GM11168 (cell line): ENCODE measurements around the gene MEGF11.

Source experiments
- in situ Hi-C: fragments of 300-500 bp; cut with MboI; formaldehyde crosslinking; loops from one replicate; pipeline ENCODE4 v1.12.0; 2022; ENCODE audit warnings: low sequenced_read_pairs; ENCODE audit not compliant: unreplicated experiment

The MEGF11 gene

GRCh38 chr15:66101715-66102395 is 151.7 kb downstream of the MEGF11 start:
- in situ Hi-C loops, result no loop called here

GRCh38 chr15:66100761-66101160 is 152.8 kb downstream of the MEGF11 start:
- in situ Hi-C loops, result no loop called here

DNA sequence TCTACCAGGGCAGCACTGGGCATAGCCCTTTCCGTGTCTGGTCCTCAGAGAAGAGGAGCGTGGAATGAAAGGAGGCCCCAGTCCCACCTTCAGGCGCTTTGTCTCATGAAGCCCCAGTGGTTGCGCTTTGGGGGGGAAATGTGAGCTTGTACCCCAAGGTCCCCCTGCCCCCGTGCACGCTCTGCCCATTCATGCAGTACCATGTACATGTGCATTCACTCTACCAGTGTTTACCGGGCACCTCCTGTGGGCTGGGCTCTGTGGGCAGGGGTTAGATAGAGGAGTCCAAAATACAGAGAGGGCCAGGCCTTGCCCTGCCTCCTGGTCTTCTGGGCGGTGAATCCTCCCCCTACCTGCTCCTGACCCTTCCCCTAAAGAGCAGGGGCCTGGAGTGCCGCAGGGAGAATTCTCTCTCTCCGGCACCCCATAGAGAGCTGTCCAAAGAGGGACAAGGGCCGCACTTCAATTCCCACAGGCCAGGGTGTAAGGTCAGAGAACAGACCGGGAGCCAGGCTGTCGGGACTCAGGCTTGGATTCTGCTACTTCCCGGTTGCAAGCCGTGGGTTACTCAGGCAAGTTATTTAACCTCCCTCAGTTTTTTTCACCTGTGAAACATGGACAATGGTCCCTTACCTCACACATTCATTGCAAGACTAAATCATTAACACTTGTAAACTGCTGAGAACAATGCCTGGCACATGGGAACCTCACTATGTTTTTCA is 153.4 kb downstream of the MEGF11 start:
- in situ Hi-C loops, result no loop called here

GRCh38 chr15:66098022-66098363 is 155.6 kb downstream of the MEGF11 start:
- in situ Hi-C loops, result no loop called here

DNA sequence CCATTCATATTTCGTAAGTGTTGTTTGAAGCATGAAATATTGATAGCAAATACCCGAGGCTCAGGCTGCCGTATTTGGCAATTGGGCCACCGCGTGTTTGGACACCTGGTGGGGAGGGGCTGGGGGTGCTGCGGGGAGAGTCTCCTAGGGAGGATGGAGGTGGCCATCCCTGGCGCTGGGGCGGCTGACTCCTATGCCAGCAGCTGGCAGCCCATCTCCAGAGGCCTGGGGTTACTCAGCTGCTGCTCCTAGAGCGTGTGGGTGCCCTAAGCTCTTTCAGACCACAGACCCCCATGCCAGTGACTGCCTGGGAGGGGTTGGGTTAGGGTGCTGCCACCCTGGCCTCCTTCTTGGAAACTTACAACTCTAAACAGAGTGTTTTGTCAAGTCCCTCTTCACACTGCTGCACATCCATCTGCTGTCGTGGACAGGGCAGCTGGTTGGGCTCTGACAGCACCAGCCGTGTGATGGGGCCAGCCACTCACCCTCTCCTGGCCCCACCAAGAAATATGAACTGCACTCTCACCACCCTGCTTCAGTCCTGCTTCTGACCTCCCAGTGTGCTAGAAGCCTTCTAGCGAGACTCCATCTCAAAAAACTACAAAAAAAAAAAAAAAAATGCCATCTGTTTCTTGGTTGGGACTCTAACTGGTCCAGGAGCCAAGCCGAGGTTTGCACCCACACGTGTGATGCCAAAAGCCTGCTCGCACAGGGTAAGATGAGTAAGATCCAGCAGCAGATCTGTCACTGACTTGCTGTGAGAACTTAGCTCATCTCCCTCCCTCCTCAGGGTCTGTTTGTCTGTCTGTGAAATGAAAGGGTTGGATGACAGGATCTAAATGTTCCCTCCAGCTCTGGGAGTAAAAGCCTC is 156.2 kb downstream of the MEGF11 start:
- in situ Hi-C loops, result no loop called here

- in situ Hi-C loops, result no loop called here
Observed at GRCh38 chr15:66096688-66097058, 156.9 kb downstream of the MEGF11 start.

DNA sequence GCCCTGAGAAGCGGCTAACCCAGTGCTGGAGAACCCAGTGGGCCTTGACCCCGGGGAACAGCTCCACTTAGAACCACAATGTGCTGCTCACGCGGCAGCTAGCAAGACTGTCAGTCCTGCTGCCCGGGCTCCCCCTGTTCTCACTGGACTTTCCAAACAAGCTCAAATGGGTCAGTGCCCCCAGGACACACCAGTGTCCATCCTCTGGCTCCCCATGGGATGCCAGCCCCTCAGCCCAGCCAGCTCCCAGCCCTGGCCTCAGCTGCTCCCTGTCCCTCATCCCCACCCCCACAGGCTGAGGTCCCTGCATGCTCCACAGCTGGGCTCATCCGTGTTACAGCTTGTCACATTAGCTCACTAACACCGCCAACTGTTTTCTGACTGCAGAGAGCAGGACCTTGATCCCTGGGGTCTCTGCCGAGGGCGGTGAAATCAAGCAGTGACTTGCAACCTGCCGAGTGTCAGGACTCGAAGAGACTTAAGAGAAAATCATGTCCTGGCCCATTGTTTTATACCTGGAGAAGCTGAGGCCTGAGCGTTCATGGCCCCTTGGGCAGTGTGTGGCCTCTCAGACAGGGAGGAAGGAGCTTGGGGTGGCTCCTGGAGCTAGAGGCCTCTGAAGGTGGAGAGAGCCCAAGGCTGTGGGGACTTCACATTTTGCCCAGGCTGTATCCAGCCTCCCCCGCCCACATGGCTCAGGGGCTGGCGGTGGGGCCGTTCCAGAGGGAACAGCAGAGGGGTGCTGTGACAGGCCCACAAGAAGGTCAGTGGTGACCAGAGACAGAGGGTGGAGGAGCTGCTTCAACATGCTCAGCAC is 157.5 kb downstream of the MEGF11 start:
- in situ Hi-C loops, result no loop called here

DNA sequence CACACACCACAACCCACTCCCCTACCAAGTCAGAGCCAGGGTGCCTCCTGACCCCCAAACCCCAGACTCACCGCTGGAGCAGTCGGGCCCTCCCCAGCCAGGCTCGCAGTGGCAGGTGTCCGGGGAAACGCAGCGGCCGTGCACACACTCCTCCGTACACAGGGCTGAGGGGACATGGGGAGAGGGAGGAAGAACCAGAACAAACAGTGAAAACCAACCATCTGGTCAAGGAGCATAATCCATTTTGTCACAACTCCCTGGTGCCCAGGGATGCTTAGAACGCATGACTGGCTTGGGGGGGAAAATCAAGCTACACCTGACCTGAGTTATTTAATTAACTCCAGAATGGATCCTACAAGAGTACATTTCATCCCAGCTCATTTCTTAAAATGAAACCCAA is 159.2 kb downstream of the MEGF11 start:
- in situ Hi-C loops, result no loop called here

DNA sequence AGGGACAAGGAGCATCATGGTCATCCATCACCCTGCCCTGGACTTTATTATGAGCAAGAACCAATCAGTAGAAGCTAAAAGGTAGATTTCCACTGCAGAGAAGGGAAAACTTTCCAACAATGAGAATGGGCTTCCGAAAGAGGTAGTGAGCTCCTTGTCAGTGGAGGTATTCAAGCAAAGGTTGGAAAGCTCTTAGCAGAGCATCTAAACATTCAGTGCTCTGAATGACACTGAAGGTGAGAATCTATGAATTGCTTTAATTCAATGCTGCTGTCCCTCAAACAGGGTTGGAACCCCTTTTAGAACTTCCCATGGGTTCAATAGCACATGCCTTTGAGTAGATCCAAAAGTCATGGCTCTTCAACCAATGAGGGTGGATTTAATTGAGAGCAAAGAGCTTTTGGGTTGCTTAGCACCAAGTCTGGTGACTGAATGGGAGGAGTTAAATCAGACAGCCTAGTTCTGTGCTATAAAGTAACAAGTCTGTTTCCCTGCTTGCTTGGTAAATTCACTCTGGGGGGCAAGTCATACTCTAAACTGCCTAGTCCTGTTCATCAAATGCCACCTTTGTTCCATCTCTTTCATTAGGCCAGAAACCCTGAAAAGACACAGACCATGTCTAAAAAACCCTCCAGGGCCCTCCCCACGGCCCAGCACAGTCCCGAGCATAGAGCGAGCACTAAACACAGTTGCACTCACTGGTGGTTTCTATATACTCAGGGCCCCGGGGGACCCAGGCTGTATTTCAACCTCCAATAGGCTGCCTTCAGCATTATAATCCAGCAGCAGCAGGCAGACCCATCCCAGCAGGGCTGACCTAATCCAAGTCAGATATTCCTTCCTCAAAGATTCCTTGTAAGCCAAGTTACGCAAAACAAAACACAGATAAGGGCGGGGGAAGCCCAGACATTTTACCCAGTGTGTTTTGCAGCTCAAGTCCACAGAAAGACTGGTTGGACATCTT is 161.2 kb downstream of the MEGF11 start:
- in situ Hi-C loops, result no loop called here

DNA sequence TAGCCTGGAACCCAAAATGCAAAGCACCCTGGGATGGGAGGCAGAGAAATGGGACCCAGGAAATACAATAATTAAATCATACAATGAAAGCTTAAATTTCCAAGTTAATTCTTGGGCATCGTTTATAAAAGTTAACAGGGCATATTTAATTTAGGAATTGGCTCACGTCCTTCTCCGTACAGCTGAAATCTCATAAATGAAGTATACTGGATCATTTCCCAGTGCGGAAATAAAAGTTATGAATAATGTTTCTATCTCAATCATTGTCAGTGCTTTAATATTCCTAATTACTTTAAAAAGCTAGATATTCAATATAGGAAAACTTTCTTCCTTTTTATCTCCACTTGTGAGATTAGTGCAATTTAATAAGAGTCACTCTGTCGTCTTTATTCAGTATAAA is 164.0 kb downstream of the MEGF11 start:
- in situ Hi-C loops, result no loop called here

DNA sequence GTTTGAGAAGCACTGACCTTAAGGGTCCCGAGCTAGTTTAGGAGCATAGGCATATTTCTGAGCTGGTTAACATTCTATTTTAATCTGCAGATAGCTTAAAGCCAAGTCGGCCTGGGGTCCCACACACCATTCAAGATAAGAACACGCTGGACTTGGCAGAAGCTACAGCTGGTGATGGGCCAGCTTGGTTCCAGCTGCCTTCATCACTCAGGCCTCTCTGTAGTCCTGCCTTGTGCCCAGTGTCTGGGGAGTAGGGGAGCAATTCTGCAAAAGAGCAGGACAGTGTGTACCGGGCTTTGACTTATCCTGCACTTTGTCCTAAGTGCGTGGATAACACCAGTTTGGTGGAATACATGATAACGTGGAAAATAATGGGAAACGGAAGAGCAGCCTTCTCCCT is 164.5 kb downstream of the MEGF11 start:
- in situ Hi-C loops, result no loop called here

DNA sequence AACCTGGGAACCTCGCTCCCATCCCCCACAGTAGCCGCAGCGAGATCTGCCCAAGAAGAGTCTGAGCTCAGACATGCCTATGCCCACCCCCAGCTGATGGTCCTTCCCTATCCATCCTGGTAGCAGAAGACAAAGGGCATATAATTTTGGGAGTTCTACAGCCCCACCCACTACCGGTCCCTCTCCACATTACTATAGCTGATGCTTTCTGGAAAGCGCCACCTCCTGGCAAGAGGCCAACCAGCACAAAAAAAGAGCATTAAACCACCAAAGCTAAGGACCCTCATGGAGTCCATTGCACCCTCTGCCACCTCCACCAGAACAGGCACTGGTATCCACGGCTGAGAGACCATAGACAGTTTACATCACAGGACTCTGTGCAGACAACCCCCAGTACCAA is 168.4 kb downstream of the MEGF11 start:
- in situ Hi-C loops, result no loop called here

- in situ Hi-C loops, result no loop called here
Observed at GRCh38 chr15:66084704-66085103, 168.8 kb downstream of the MEGF11 start.

DNA sequence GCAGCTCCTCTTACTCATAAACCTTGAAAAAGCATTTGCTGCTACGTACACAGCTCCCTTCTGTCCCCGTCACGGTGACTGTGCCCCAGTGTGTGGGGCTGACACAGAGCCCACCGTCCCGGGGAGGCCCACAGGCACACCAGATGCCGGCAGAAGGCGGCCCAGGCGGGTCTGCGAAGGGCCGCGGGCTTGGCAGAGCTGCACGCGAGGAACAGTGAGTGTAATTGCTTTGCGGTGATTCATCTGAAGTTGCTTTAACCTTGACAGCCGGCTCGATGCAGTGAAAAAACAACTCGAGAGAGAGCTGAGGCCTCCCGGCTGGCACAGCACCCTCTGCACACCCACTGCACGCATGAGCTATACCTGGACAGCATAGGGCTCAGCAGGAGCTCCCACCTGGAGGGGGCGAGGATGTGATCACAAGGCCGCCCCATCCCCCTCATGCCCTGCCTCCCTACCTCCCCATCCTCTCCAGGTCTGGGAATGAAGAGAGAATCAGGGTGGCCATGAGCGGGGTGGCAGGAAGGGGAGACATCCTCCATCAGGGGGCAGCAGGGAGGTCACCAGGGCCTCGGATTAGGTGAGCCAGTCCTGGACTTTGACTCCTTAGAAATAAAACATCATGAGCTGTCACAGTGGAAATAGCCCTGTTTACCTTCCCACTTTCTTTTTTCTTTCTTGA is 172.7 kb downstream of the MEGF11 start:
- in situ Hi-C loops, result no loop called here

GRCh38 chr15:66078929-66079275 is 174.6 kb downstream of the MEGF11 start:
- in situ Hi-C loops, result no loop called here

- in situ Hi-C loops, result no loop called here
Observed at GRCh38 chr15:66078196-66078928, 175.2 kb downstream of the MEGF11 start.

GRCh38 chr15:66077320-66077663 is 176.3 kb downstream of the MEGF11 start:
- in situ Hi-C loops, result no loop called here

GRCh38 chr15:66076591-66077319 is 176.8 kb downstream of the MEGF11 start:
- in situ Hi-C loops, result no loop called here
